Subcutaneous preadipocyte (primary cell): ENCODE data around the gene CCPG1. TPM values are rescaled to one million over a fixed set of nuclear protein-coding genes. Genes with fewer than 3 reads are reported as not detected.

ENCODE experiments used
- total RNA-seq: library from RNA; depleted of rRNA; stranded (reverse); fragments of >200 nt; gene quantifications from 2 replicates; pipeline ENCODE4 v1.2.3, GENCODE V29; 2012

CCPG1 gene, protein sequence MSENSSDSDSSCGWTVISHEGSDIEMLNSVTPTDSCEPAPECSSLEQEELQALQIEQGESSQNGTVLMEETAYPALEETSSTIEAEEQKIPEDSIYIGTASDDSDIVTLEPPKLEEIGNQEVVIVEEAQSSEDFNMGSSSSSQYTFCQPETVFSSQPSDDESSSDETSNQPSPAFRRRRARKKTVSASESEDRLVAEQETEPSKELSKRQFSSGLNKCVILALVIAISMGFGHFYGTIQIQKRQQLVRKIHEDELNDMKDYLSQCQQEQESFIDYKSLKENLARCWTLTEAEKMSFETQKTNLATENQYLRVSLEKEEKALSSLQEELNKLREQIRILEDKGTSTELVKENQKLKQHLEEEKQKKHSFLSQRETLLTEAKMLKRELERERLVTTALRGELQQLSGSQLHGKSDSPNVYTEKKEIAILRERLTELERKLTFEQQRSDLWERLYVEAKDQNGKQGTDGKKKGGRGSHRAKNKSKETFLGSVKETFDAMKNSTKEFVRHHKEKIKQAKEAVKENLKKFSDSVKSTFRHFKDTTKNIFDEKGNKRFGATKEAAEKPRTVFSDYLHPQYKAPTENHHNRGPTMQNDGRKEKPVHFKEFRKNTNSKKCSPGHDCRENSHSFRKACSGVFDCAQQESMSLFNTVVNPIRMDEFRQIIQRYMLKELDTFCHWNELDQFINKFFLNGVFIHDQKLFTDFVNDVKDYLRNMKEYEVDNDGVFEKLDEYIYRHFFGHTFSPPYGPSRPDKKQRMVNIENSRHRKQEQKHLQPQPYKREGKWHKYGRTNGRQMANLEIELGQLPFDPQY
- total RNA-seq, result 13.1 and 18.7 TPM in 2 replicates

DNA sequence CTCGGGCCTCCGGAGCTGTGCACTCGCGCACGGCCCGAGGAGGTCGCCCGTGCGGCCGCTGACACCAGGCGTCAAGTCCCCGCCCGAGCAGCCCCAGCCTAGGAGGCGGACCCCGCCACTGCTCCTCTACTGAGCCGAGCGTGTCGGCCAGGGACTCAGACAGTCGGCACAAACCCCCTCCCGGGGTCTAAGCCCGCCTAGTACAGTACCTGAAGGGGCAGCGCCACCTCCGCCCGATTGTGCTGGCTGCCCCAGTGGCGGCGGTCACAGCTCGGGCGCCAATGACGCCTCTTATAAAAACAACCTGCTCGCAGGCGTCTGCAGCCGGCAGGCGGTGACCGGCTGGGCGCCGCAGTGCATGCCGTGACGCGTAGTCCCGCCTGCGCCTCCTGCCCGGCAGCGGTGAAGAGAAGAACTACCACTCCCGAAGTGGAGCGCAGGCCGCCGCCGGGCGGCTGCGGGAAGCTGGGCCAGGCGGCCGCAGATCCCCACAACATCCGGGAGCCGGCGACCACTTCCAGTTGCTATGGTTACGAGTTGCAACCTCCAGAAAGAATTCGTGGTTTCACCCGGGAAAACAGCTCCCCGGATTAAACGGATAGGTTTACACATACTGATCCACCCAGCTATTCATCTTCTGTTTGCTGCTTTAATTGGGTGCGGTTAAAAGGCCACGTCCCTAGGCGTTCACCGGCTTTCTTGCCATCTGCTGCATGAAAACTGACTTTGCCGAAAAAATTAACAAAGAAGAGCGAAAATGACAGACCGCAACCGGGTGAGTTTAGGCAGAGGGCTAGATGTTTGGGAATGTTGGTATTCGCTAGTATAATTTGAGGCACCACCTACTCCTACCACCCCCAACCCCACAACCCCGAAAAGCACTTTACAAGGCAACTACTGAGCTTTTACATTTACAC is at the start of gene CCPG1, which contains the start of gene PIERCE2:
Gene CCPG1, minus strand, starts transcription at position 348 of the 917 bp plus-strand sequence. CDS start 18,935 bp downstream, outside the sequence.
Gene PIERCE2, plus strand, starts transcription at position 484 of the 917 bp plus-strand sequence. Its CDS starts 274 bp downstream, at position 758.

DNA sequence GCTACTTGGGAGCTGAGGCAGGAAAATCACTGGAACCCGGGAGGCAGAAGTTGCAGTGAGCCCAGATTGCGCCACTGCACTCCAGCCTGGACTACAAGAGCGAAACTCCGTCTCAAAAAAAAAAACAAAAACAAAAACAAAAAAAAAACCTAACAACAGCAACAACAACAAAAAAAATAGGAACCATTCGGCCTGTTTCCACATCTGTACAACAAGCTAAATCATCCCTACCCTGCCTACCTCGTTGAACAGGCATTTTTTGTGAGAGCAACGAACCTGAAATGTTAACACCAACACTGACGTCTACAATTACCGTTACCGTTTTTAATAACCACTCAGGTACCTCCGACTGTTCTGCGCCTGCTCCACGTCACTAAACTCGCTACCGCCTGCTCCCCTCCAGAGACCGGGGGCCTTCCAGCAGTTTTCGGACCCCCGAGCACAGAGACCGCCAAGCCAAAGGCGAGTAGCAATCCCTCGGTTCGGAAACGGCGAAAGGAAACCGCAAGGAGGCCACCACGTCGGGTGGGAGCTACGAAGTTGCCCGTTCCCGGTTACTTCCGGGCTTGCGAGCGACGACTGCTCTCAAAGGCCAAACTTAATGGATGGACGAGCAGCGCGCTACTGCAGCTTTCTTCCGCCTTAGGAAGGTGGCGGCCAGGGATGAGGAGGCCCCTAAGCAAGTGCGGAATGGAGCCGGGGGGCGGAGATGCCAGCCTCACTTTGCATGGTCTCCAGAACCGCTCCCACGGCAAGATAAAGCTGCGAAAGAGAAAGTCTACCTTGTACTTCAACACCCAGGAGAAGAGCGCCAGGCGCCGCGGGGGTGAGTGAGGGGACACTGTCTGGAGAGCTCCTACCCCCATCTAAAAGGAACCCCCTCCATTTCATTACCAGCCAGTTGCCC is 89.3 kb downstream of the CCPG1 start, which contains the start of the genes PIGB and PIGBOS1:
Gene PIGB, plus strand, starts transcription at position 635 of the 907 bp plus-strand sequence. Its CDS starts 29 bp downstream, at position 664.
Gene PIGBOS1, minus strand, starts transcription at position 536 of the 907 bp plus-strand sequence. CDS start 1,331 bp downstream, outside the sequence.

Other genes with a start within 250 kb of the CCPG1 start
- gene RSL24D1, start 211.4 kb downstream of the CCPG1 start, total RNA-seq, result 71.7 and 94.1 TPM in 2 replicates
- 4.7 and 4.8 TPM in 2 replicates for gene RAB27A, start 118.5 kb downstream of the CCPG1 start, total RNA-seq
- gene PIGBOS1, start 89.2 kb downstream of the CCPG1 start, total RNA-seq, result 5.1 and 8.5 TPM in 2 replicates
- 12.5 and 13.7 TPM in 2 replicates for gene PIGB, start 89.1 kb downstream of the CCPG1 start, total RNA-seq
- 0.73 and 1.4 TPM in 2 replicates for gene PIERCE2, start 136 bp upstream of the CCPG1 start, total RNA-seq
- 0.98 and 1.5 TPM in 2 replicates for gene DNAAF4, start 99.9 kb upstream of the CCPG1 start, total RNA-seq
- 8.1 and 8.6 TPM in 2 replicates for gene PYGO1, start 180.0 kb upstream of the CCPG1 start, total RNA-seq